Activated naive CD8-positive, alpha-beta T cell treated with anti-CD3 and anti-CD28 coated beads, Interleukin-2, amount 50 U/mL, for 16 hours (primary cell): ENCODE results near the gene PHF20.
A peak's percentile ranks its signal among the peaks of the same experiment; 100 is the strongest.
"Not testable (repeated sequence)": the region's sequence is repeated elsewhere in the genome, so short reads cannot be mapped to it uniquely, and the experiment has no call there.

ENCODE experiments used
- DNase-seq: peaks from one replicate; pipeline ENCODE4 v3.0.0-alpha.2; 2020; ENCODE audit warnings: low read depth, low spot score

Gene PHF20

GRCh38 chr20:35974256-35974655 is 202.4 kb downstream of the PHF20 start:
- DNase-seq, result no peak

GRCh38 chr20:35975576-35976373 is 204.0 kb downstream of the PHF20 start:
- no peak for DNase-seq

DNA sequence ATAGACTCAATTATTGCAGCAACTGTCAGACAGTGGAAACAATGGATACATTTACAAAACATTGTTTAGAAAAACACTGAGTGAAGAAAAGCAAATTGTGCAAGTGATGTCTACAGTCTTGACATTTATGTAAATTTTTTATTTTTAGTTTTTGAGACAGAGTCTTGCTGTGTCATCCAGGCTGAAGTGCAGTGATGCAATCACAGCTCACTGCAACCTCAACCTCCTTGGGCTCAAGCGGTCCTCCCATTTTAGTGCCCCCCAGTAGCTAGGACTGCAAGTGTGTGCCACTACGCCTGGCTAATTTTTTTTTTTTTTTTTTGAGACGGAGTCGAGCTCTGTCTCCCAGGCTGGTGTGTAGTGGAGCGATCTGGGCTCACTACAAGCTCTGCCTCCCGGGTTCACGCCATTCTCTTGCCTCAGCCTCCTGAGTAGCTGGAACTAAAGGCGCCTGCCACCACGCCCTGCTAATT is 206.3 kb downstream of the PHF20 start:
- no peak for DNase-seq

- no peak for DNase-seq
These were observed 207.7 kb downstream of the PHF20 start for GRCh38 chr20:35979544-35979943.

- DNase-seq, result no peak
These were observed 210.2 kb downstream of the PHF20 start for GRCh38 chr20:35981969-35982368.

DNA sequence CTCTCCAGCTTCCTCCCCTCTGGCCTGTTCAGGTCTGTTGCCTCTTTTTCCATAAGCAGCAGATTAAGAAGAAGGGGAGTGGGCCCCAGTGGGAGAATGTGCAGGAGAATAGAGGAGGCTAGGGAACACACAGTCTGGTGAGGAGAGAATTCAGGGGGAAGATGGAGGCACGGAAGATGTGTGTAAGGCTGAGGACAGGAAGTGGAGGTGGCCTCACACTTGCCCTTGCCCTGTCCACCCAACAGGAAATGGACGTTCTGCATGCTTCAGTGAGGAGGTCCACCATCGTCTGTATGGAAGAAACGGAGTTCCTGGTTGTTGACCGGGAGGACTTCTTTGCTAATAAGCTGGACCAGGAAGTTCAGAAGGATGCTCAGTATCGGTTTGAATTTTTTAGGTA is 212.6 kb downstream of the PHF20 start:
- no peak for DNase-seq

- no peak for DNase-seq
These were observed 214.0 kb downstream of the PHF20 start for GRCh38 chr20:35985806-35986205.

- no peak for DNase-seq
These were observed 217.2 kb downstream of the PHF20 start for GRCh38 chr20:35988910-35989463.

DNA sequence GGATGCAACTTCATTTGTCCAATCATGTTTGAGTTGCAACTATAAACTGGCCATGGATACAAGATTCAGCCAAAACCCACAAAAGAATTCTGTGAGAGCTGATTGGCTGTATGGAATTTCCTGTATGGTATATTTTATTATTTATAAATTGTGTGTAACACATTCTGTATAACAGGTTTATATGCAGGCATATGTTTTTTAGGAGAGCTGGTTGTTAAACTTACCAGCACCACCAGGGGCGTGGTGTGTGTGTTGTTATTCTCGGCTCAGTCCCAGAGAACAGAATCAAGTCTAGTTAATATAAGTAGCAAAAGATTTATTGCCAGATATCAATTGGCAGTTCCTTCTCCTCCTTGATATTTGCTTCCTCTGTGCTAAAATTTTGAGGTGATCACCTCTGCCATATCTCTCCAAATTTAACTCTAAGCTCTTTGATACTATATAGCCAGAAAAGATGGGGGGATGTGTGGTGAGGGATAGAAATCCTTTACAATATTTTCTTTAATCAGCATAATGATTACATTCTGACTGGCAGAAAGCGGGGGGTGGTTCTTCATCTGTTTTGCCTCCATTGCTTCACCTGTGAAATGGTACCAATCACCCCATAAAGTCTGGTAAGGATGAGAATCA is 219.4 kb downstream of the PHF20 start:
- DNase-seq, result no peak

- peak; percentile 6 for DNase-seq
These were observed 221.0 kb downstream of the PHF20 start for GRCh38 chr20:35992713-35993335.

DNA sequence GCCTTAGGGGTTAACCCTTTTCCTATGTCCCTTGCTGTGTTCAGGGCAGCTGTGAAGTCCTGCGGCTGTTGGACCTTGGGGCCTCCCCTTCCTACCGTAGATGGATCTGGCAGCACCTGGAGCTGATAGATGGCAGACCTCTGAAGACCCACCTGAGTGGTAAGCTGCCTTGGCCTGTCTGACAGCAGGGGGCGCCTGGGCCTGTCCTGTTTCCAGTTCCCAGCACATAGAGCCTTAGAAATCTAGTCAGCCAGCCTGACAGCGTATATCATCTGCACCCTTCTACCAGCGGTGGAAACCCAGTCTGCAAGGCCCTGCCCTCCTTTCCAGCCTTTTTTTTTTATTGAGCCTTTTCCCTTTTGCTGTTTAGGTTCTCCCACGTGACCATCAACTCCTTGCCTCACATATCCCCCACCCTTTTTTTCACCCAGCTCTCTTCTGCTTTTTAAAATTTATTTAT is 223.2 kb downstream of the PHF20 start:
- DNase-seq, result peak; percentile 61

GRCh38 chr20:35996492-35996891 is 224.7 kb downstream of the PHF20 start:
- DNase-seq, result not testable (repeated sequence)
